GM06990 (cell line): ENCODE measurements around the gene RPL26.
A peak's percentile ranks its signal among the peaks of the same experiment; 100 is the strongest.
"Not testable (repeated sequence)": the region's sequence is repeated elsewhere in the genome, so short reads cannot be mapped to it uniquely, and the experiment has no call there.

ENCODE experiments used
- DNase-seq: peaks from one replicate; pipeline ENCODE4 v3.0.0-alpha.2; 2011; ENCODE audit not compliant: insufficient read length; ENCODE audit errors: extremely low read depth
- H3K27me3 ChIP-seq: replicated peaks from 2 replicates; pipeline ENCODE4 v1.6.0; 2011; ENCODE audit warnings: low read length; ENCODE audit not compliant: control insufficient read depth, insufficient read depth
- H3K36me3 ChIP-seq: 2 replicates; pipeline ENCODE4 v1.5.1; 2011; ENCODE audit warnings: low read length; ENCODE audit not compliant: control insufficient read depth, insufficient read depth
- H3K4me3 ChIP-seq: replicated peaks from 2 replicates; pipeline ENCODE4 v1.5.1; 2011; ENCODE audit warnings: low read depth, mild to moderate bottlenecking, control low read depth, low read length
- CTCF ChIP-seq: IDR thresholded peaks from 2 replicates; pipeline ENCODE4 v1.5.1; 2011; ENCODE audit warnings: low read length, control low read depth, mild to moderate bottlenecking, inconsistent platforms; ENCODE audit not compliant: insufficient read depth, poor library complexity, severe bottlenecking

The RPL26 gene

DNA sequence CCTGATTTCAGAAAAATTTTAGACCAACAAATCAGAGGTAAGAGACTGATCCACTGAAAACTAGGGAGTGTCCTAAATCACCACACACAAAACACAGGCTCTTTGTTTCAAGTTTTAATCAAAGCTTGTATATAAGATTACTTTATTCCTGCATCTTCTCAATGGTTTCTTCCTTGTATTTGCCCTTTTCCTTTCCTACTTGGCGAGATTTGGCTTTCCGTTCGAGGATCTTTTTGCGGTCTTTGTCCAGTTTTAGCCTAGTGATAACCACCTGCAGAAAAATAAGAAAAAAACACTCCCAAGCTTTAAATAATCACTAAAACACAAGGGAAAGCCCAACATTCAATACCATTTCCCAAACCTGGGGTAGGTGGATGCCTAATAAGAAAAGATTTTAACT is 5.6 kb downstream of the RPL26 start:
- Histone ChIP-seq H3K36me3 (peaks cover 22% of the 10 kb centered on the region), H3K27me3 (no peaks in the 10 kb centered on the region), H3K4me3 (no peak overlapping the region)
- DNase-seq, result no peak
- TF ChIP-seq CTCF, result no peak

DNA sequence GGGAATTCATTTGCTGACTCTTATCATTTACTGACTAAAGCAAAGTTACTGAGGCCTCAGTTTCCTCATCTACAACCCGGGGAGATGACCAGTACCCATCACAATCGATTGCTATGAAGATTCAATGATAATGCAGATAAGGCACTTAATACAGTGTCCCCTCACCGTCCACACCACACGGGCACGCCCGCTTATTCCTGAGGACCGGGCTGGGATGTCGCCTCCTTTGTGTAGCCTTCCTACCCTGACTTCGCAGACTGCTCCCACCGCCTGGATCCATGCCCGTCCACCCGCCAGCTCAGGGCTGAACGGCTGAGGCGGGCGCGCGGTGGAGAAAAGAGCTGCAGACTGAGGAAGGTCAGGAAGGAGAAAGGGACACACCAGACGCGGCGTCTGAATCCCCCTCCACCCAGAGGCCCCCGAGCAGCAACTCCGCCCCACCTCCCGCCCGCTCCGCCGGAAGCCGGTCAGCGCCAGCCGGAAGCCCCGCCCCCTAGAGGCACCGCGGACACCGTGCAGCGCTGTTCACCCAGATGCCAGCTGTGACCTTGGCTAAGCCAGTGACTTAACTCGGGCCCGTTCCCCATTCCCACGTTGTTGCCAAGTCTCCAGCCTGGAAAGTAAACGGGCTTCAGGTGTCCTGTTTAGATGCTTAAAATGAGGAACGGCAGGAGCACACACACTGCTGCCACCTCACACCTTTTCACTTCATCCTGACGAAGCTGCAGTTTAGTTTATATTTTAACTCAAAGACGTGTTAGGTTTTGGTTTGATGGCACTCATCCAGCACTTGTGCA is 6.5 kb downstream of the RPL26 start, which contains the start of gene KRABD2:
Gene KRABD2 (minus strand): TSS at position 434 of the 797 bp plus-strand sequence.
- peak within 1 kb of the TSS; percentile 80 for H3K4me3 ChIP-seq
- peak; percentile 75 for TF ChIP-seq CTCF
- H3K27me3 ChIP-seq, result no peaks in the 10 kb centered on the region
- H3K36me3 ChIP-seq, result peaks cover 19% of the 10 kb centered on the region
- DNase-seq, result peak; percentile 89

GRCh38 chr17:8375738-8376259 is 7.2 kb downstream of the RPL26 start:
- H3K4me3 ChIP-seq, result peak overlapping the region; percentile 80
- no peak for TF ChIP-seq CTCF
- H3K27me3 ChIP-seq, result no peaks in the 10 kb centered on the region
- DNase-seq, result no peak
- peaks cover 13% of the 10 kb centered on the region for H3K36me3 ChIP-seq

DNA sequence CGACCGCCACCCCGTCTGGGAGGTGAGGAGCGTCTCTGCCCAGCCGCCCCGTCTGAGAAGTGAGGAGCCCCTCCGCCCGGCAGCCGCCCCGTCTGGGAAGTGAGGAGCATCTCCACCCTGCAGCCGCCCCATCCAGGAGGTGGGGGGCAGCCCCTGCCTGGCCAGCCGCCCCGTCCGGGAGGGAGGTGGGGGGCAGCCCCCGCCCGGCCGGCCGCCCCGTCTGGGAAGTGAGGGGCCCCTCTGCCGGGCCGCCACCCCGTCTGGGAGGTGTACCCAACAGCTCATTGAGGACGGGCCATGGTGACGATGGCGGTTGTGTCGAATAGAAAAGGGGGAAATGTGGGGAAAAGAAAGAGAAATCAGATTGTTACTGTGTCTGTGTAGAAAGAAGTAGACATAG is 9.1 kb downstream of the RPL26 start:
- H3K4me3 ChIP-seq, H3K36me3 ChIP-seq, H3K27me3 ChIP-seq: not testable (repeated sequence)

DNA sequence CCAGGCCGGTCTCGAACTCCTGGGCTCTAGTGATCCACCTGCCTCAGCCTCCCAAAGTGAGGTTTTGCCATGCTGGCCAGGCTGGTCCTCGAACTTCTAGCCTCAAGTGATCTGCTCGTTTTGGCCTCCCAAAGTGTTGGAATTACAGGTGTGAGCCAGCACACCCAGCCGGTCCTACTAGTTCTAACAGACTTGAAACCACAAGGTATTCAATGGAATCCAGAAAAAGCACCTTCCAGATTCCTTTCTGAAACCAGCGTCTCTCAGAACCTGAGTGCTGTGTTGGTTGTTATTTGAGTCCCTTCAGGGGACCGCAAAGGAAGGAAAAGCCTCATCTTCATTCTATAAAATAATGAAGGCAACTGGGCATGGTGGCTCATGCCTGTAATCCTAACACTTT is 10.6 kb downstream of the RPL26 start:
- DNase-seq, result no peak
- H3K4me3 ChIP-seq, result no peak overlapping the region
- TF ChIP-seq CTCF, result no peak
- peaks cover 2% of the 10 kb centered on the region; the same call in 1 of the 2 replicates for H3K36me3 ChIP-seq
- H3K27me3 ChIP-seq, result no peaks in the 10 kb centered on the region

More for the DNA sequence above, 9.1 kb downstream of the RPL26 start:
- not testable (repeated sequence) for DNase-seq

GRCh38 chr17:8371786-8372185 is 11.2 kb downstream of the RPL26 start:
- no peak for DNase-seq
- no peak overlapping the region for H3K4me3 ChIP-seq

More at GRCh38 chr17:8371786-8372185, 11.2 kb downstream of the RPL26 start:
- peaks cover 2% of the 10 kb centered on the region; the same call in 1 of the 2 replicates for H3K36me3 ChIP-seq
- TF ChIP-seq CTCF, result no peak
- no peaks in the 10 kb centered on the region for H3K27me3 ChIP-seq
